ENCODE results near the gene GJA4.

The GJA4 gene

GRCh38 chr1:34831721-34832246 is 39.0 kb downstream of the GJA4 start:
- DNase-seq (ENCODE audit: low read depth, low spot score) = no peak

GRCh38 chr1:34833711-34834110 is 40.9 kb downstream of the GJA4 start:
- DNase-seq (ENCODE audit: low read depth, low spot score) = no peak

GRCh38 chr1:34839526-34840305 is 46.9 kb downstream of the GJA4 start:
- DNase-seq (ENCODE audit: low read depth, low spot score) = no peak

- DNase-seq (ENCODE audit: low read depth, low spot score) = no peak
Observed at GRCh38 chr1:34840426-34840825, 47.6 kb downstream of the GJA4 start.

GRCh38 chr1:34842073-34842472 is 49.3 kb downstream of the GJA4 start:
- DNase-seq (ENCODE audit: low read depth, low spot score) = no peak

GRCh38 chr1:34842952-34843371 is 50.2 kb downstream of the GJA4 start:
- no peak for DNase-seq (ENCODE audit: low read depth, low spot score)

- no peak for DNase-seq (ENCODE audit: low read depth, low spot score)
Observed at GRCh38 chr1:34843392-34844251, 50.8 kb downstream of the GJA4 start.

- no peak for DNase-seq (ENCODE audit: low read depth, low spot score)
Observed at GRCh38 chr1:34844252-34844634, 51.4 kb downstream of the GJA4 start.

Measured in brain pericyte (primary cell).